SU-DHL-6 (cell line): ENCODE results near the gene LMAN2L.

Experiments used
- H2AFZ ChIP-seq: fragments of 200-600 bp; sonication (generic); 2 replicates; pipeline ENCODE4 v1.6.1; 2014; ENCODE audit warnings: low read depth, mild to moderate bottlenecking, moderate library complexity, mixed read lengths, antibody characterized with exemption, low read length; ENCODE audit not compliant: severe bottlenecking
- H3F3A ChIP-seq: fragments of 200-600 bp; shearing (Covaris generic); 2 replicates; pipeline ENCODE4 v1.6.0; 2016; ENCODE audit warnings: antibody characterized with exemption, mild to moderate bottlenecking; ENCODE audit not compliant: insufficient read depth
- H3K27ac ChIP-seq: fragments of 200-600 bp; sonication (generic); 2 replicates; pipeline ENCODE4 v1.5.1; 2016; ENCODE audit warnings: low read depth, mild to moderate bottlenecking, low read length, moderate library complexity, mixed read lengths
- H3K27me3 ChIP-seq: fragments of 200-600 bp; sonication (generic), shearing (Covaris generic); 2 replicates; pipeline ENCODE4 v1.6.0; 2014; ENCODE audit warnings: mild to moderate bottlenecking, low read length
- H3K36me3 ChIP-seq: fragments of 200-600 bp; sonication (generic); 2 replicates; pipeline ENCODE4 v1.6.1; 2014; ENCODE audit warnings: mild to moderate bottlenecking, low read length, mixed read lengths
- H3K4me2 ChIP-seq: fragments of 300-600, 200-600 bp; shearing (Covaris generic), sonication (generic); 2 replicates; pipeline ENCODE4 v1.6.0; 2014; ENCODE audit warnings: low read length, low read depth, mild to moderate bottlenecking; ENCODE audit not compliant: poor library complexity, severe bottlenecking
- H3K4me3 ChIP-seq: fragments of 200-600 bp; sonication (generic); 2 replicates; pipeline ENCODE4 v1.5.1; 2014; ENCODE audit warnings: antibody characterized with exemption, low read length, mild to moderate bottlenecking, mixed read lengths; ENCODE audit not compliant: insufficient read depth, poor library complexity, severe bottlenecking
- H3K79me2 ChIP-seq: fragments of 200-600 bp; sonication (generic); 2 replicates; pipeline ENCODE4 v1.6.1; 2014; ENCODE audit warnings: mild to moderate bottlenecking, low read length, moderate library complexity; ENCODE audit not compliant: insufficient read depth
- H3K9ac ChIP-seq: fragments of 200-600 bp; sonication (generic); 2 replicates; pipeline ENCODE4 v1.7.0; 2014; ENCODE audit warnings: mild to moderate bottlenecking, low read length
- H3K9me2 ChIP-seq: fragments of 200-600 bp; sonication (generic); replicated peaks from 2 replicates; pipeline ENCODE4 v1.6.1; 2014; ENCODE audit warnings: low read length; ENCODE audit not compliant: insufficient read depth
- H3K9me3 ChIP-seq: fragments of 200-600 bp; sonication (generic); 2 replicates; pipeline ENCODE4 v1.6.1; 2014; ENCODE audit warnings: low read length, mixed read lengths; ENCODE audit not compliant: insufficient read depth
- H4K20me1 ChIP-seq: fragments of 200-600 bp; sonication (generic); 2 replicates; pipeline ENCODE4 v1.6.1; 2014; ENCODE audit warnings: low read depth, mild to moderate bottlenecking, antibody characterized with exemption, low read length, moderate library complexity, mixed read lengths
- EZH2phosphoT487 ChIP-seq: fragments of 200-600 bp; sonication (generic), shearing (Covaris generic); conservative IDR thresholded peaks from 2 replicates; pipeline ENCODE4 v1.6.1; 2018; ENCODE audit warnings: mild to moderate bottlenecking, antibody characterized with exemption, low read length, moderate library complexity, mixed read lengths
- TF ChIP-seq, protein P1 (sequence below): fragments of 200-600 bp; sonication (generic); IDR thresholded peaks from one replicate; pipeline ENCODE4 v1.5.1; 2017; ENCODE audit warnings: antibody characterized with exemption, mild to moderate bottlenecking, low read length, moderate library complexity; ENCODE audit not compliant: insufficient read depth, poor library complexity, severe bottlenecking

The LMAN2L gene

GRCh38 chr2:96747061-96747617 lies 7.3 kb upstream of the LMAN2L start:
- H3K4me3 ChIP-seq = no peak overlapping the region
- TF ChIP-seq, protein P1, sequence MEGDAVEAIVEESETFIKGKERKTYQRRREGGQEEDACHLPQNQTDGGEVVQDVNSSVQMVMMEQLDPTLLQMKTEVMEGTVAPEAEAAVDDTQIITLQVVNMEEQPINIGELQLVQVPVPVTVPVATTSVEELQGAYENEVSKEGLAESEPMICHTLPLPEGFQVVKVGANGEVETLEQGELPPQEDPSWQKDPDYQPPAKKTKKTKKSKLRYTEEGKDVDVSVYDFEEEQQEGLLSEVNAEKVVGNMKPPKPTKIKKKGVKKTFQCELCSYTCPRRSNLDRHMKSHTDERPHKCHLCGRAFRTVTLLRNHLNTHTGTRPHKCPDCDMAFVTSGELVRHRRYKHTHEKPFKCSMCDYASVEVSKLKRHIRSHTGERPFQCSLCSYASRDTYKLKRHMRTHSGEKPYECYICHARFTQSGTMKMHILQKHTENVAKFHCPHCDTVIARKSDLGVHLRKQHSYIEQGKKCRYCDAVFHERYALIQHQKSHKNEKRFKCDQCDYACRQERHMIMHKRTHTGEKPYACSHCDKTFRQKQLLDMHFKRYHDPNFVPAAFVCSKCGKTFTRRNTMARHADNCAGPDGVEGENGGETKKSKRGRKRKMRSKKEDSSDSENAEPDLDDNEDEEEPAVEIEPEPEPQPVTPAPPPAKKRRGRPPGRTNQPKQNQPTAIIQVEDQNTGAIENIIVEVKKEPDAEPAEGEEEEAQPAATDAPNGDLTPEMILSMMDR = no peak
- no peak for TF ChIP-seq EZH2phosphoT487
- H3K27me3 ChIP-seq = no peaks in the 10 kb centered on the region
- no peaks in the 10 kb centered on the region for H3K36me3 ChIP-seq
- H4K20me1 ChIP-seq = no peaks in the 10 kb centered on the region
- H3F3A ChIP-seq = no peaks in the 10 kb centered on the region
- H3K9me2 ChIP-seq = no peaks in the 10 kb centered on the region
- no peak overlapping the region for H3K27ac ChIP-seq
- H3K4me2 ChIP-seq = no peak overlapping the region
- no peaks in the 10 kb centered on the region for H3K9me3 ChIP-seq
- no peak overlapping the region for H3K9ac ChIP-seq
- no peaks in the 10 kb centered on the region for H3K79me2 ChIP-seq
- no peak overlapping the region for H2AFZ ChIP-seq

- H3K9me3 ChIP-seq = no peaks in the 10 kb centered on the region
- no peak overlapping the region for H3K27ac ChIP-seq
- 0 out of 2 replicates have a peak, but pooled peaks cover 5% of the 10 kb centered on the region for H3K79me2 ChIP-seq
- H4K20me1 ChIP-seq = no peaks in the 10 kb centered on the region
- no peaks in the 10 kb centered on the region for H3K27me3 ChIP-seq
- no peaks in the 10 kb centered on the region for H3K9me2 ChIP-seq
- H3K4me2 ChIP-seq = peak overlapping the region; percentile 95
- H3K4me3 ChIP-seq = peak overlapping the region; percentile 94
- H3K36me3 ChIP-seq = no peaks in the 10 kb centered on the region
- TF ChIP-seq, protein P1 = no peak
- no peak for TF ChIP-seq EZH2phosphoT487
- peak overlapping the region; percentile 77 for H3K9ac ChIP-seq
- H3F3A ChIP-seq = 0 out of 2 replicates have a peak, but pooled peaks cover 4% of the 10 kb centered on the region
- peak overlapping the region; percentile 99 for H2AFZ ChIP-seq
Observed at GRCh38 chr2:96739076-96739632, 710 bp downstream of the LMAN2L start.

- Histone ChIP-seq H3K27ac (no peak overlapping the region), H3K9me3 (no peaks in the 10 kb centered on the region), H3K9ac (no peak overlapping the region), H3K27me3 (no peaks in the 10 kb centered on the region), H3K4me3 (no peak overlapping the region), H3K79me2 (0 out of 2 replicates have a peak, but pooled peaks cover 5% of the 10 kb centered on the region), H2AFZ (no peak overlapping the region), H3K36me3 (no peaks in the 10 kb centered on the region), H3K9me2 (no peaks in the 10 kb centered on the region), H3F3A (0 out of 2 replicates have a peak, but pooled peaks cover 4% of the 10 kb centered on the region), H4K20me1 (no peaks in the 10 kb centered on the region), H3K4me2 (peak overlapping the region; percentile 26)
- TF ChIP-seq, protein P1 = no peak
- TF ChIP-seq EZH2phosphoT487 = no peak
Observed at GRCh38 chr2:96737831-96738230, 2.0 kb downstream of the LMAN2L start.
